Measurements from ENCODE around the gene NOP14.

DNA sequence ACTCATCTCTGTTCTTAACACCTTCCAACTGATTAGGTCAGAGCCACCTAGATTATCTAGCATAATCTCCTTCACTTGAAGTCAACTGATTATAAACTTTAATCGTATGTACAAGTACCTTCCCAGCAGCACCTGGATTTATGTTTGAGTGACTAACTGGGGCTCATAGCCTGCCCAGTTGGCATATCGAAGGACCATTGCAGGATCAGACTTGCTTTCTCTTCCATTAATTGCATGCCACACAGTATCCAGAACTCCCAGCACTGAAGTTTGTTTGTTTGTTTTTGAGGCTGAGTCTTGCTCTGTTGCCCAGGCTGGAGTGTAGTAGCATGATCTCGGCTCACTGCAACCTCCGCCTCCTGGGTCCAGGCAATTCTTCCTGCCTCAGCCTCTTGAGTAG, 28.0 kb upstream of the NOP14 start:
- TF ChIP-seq, protein P1, sequence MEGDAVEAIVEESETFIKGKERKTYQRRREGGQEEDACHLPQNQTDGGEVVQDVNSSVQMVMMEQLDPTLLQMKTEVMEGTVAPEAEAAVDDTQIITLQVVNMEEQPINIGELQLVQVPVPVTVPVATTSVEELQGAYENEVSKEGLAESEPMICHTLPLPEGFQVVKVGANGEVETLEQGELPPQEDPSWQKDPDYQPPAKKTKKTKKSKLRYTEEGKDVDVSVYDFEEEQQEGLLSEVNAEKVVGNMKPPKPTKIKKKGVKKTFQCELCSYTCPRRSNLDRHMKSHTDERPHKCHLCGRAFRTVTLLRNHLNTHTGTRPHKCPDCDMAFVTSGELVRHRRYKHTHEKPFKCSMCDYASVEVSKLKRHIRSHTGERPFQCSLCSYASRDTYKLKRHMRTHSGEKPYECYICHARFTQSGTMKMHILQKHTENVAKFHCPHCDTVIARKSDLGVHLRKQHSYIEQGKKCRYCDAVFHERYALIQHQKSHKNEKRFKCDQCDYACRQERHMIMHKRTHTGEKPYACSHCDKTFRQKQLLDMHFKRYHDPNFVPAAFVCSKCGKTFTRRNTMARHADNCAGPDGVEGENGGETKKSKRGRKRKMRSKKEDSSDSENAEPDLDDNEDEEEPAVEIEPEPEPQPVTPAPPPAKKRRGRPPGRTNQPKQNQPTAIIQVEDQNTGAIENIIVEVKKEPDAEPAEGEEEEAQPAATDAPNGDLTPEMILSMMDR (IDR thresholded peaks at IDR 0.05) = no peak
- no peak for TF ChIP-seq POLR2A (IDR thresholded peaks at IDR 0.05)
